H1 (cell line): ENCODE measurements around the gene JAM2. TPM values are rescaled to one million over a fixed set of nuclear protein-coding genes. Genes with fewer than 3 reads are reported as not detected.

ENCODE experiments used
- CTCF ChIA-PET: fragments of 300-600 bp; sonication (Branson Sonifier 250); formaldehyde crosslinking; loops from one replicate; lab custom pipeline; 2021; ENCODE audit not compliant: partially characterized antibody; lab: Charles Lee
- POLR2A ChIA-PET: fragments of 300-600 bp; sonication (Branson Sonifier 250); formaldehyde crosslinking; loops from one replicate; lab custom pipeline; 2021; ENCODE audit warnings: inconsistent platforms; ENCODE audit not compliant: partially characterized antibody; lab: Charles Lee
- DNase-seq, 2 experiments: peaks; one replicate each; pipeline versions ENCODE4 v3.0.0 to v3.0.0-alpha.2; 2010 to 2022; ENCODE audit warnings: low spot score in 2 of 2, low read depth in 1 of 2, mixed read lengths in 1 of 2
- FAIRE-seq: peaks from 2 replicates; lab custom pipeline; 2011; peaks lifted over from hg19 to GRCh38; lab: Jason Lieb, UNC
- H2AFZ ChIP-seq: 2 replicates; pipeline ENCODE4 v1.8.1; 2012; ENCODE audit warnings: low read length, inconsistent platforms
- H2AK5ac ChIP-seq: 2 replicates; pipeline ENCODE4 v1.6.1; 2013; ENCODE audit warnings: low read depth, low read length
- H2BK120ac ChIP-seq: replicated peaks from 2 replicates; pipeline ENCODE3; 2013; ENCODE audit warnings: low read depth, low read length, inconsistent platforms
- H2BK12ac ChIP-seq: 2 replicates; pipeline ENCODE4 v1.6.1; 2013; ENCODE audit warnings: low read depth, low read length
- H2BK15ac ChIP-seq: 2 replicates; pipeline ENCODE4 v1.6.1; 2013; ENCODE audit warnings: low read length
- H2BK20ac ChIP-seq: 2 replicates; pipeline ENCODE4 v1.6.1; 2013; ENCODE audit warnings: low read length
- H2BK5ac ChIP-seq: 2 replicates; pipeline ENCODE4 v1.6.1; 2013; ENCODE audit warnings: low read depth, low read length
- H3K14ac ChIP-seq: 2 replicates; pipeline ENCODE4 v1.6.1; 2013; ENCODE audit warnings: inconsistent platforms; ENCODE audit not compliant: insufficient read length
- H3K18ac ChIP-seq: 2 replicates; pipeline ENCODE4 v1.6.1; 2013; ENCODE audit warnings: low read length; ENCODE audit errors: extremely low read depth
- H3K23ac ChIP-seq: 2 replicates; pipeline ENCODE4 v1.6.1; 2013; ENCODE audit warnings: inconsistent platforms; ENCODE audit not compliant: insufficient read length
- H3K23me2 ChIP-seq: 2 replicates; pipeline ENCODE4 v1.6.1; 2013; ENCODE audit warnings: low read depth, low read length
- H3K27ac ChIP-seq: 2 replicates; pipeline ENCODE4 v1.6.1; 2011; ENCODE audit warnings: low read depth, low read length, inconsistent platforms
- H3K27me3 ChIP-seq, 4 experiments: replicated peaks in 1 of 4; 1 replicate in 1 of 4; 2 replicates in 3 of 4; pipeline versions ENCODE4 v1.6.1 to v1.8.1; 2011 to 2013; ENCODE audit warnings: low read length in 3 of 4, mild to moderate bottlenecking in 3 of 4, inconsistent platforms in 2 of 4, mixed read lengths in 2 of 4, moderate library complexity in 1 of 4; ENCODE audit not compliant: control insufficient read depth in 3 of 4, insufficient read depth in 3 of 4; ENCODE audit errors: extremely low read depth in 1 of 4
- H3K36me3 ChIP-seq, 4 experiments: 2 replicates each; pipeline versions ENCODE4 v1.6.1 to v1.8.1; 2011 to 2013; ENCODE audit warnings: mild to moderate bottlenecking in 4 of 4, low read length in 3 of 4, moderate library complexity in 2 of 4, control low read depth in 1 of 4, inconsistent platforms in 1 of 4; ENCODE audit not compliant: insufficient read depth in 4 of 4, control insufficient read depth in 2 of 4
- H3K4ac ChIP-seq: replicated peaks from 2 replicates; pipeline ENCODE3; 2013; ENCODE audit warnings: low read length, low read depth, mixed read lengths, inconsistent platforms; ENCODE audit not compliant: insufficient read length
- H3K4me1 ChIP-seq, 4 experiments: replicated peaks in 1 of 4; 1 replicate in 1 of 4; 2 replicates in 3 of 4; pipeline versions ENCODE4 v1.6.1 to v1.8.1; 2011 to 2013; ENCODE audit warnings: low read length in 3 of 4, inconsistent platforms in 2 of 4, mixed read lengths in 1 of 4; ENCODE audit not compliant: insufficient read depth in 4 of 4, control insufficient read depth in 3 of 4
- H3K4me2 ChIP-seq, 2 experiments: 2 replicates each; pipeline versions ENCODE4 v1.6.1 to v1.8.1; 2011 to 2013; ENCODE audit warnings: low read depth in 2 of 2, low read length in 2 of 2, control low read depth in 1 of 2, inconsistent platforms in 1 of 2, mild to moderate bottlenecking in 1 of 2; ENCODE audit not compliant: insufficient read depth in 1 of 2
- H3K4me3 ChIP-seq, 4 experiments: fragments of 200-600, 300-600 bp in 1 of 4; sonication (generic), shearing (Covaris generic), sonication (Bioruptor Twin) in 1 of 4; 2 replicates each; pipeline versions ENCODE4 v1.5.1 to v1.8.1; 2011 to 2016; ENCODE audit warnings: low read length in 4 of 4, low read depth in 3 of 4, control low read depth in 2 of 4, inconsistent platforms in 2 of 4, mild to moderate bottlenecking in 2 of 4, mixed read lengths in 1 of 4, moderate library complexity in 1 of 4; ENCODE audit not compliant: insufficient read depth in 2 of 4; ENCODE audit errors: extremely low read depth in 1 of 4
- H3K56ac ChIP-seq: replicated peaks from 2 replicates; pipeline ENCODE3; 2013; ENCODE audit warnings: low read depth, mild to moderate bottlenecking, mixed read lengths, low read length, inconsistent platforms; ENCODE audit not compliant: insufficient read length
- H3K79me1 ChIP-seq: 2 replicates; pipeline ENCODE4 v1.6.1; 2013; ENCODE audit warnings: low read depth, low read length, control low read depth
- H3K79me2 ChIP-seq, 2 experiments: 2 replicates each; pipeline versions ENCODE4 v1.6.1 to v1.8.1; 2012 to 2013; ENCODE audit warnings: low read length in 2 of 2, mild to moderate bottlenecking in 2 of 2, inconsistent platforms in 1 of 2; ENCODE audit not compliant: insufficient read depth in 2 of 2, control insufficient read depth in 1 of 2
- H3K9ac ChIP-seq, 4 experiments: replicated peaks in 1 of 4; 1 replicate in 1 of 4; 2 replicates in 3 of 4; pipeline versions ENCODE4 v1.6.1 to v1.8.1; 2011 to 2013; ENCODE audit warnings: low read depth in 3 of 4, low read length in 3 of 4, control low read depth in 2 of 4, mild to moderate bottlenecking in 2 of 4, moderate library complexity in 2 of 4, inconsistent platforms in 1 of 4; ENCODE audit errors: extremely low read depth in 1 of 4
- H3K9me3 ChIP-seq, 2 experiments: 2 replicates each; pipeline versions ENCODE4 v1.6.1 to v1.8.1; 2012 to 2013; ENCODE audit warnings: mild to moderate bottlenecking in 2 of 2, moderate library complexity in 2 of 2, control low read depth in 1 of 2, inconsistent platforms in 1 of 2, low read depth in 1 of 2, low read length in 1 of 2, mixed read lengths in 1 of 2; ENCODE audit not compliant: insufficient read depth in 2 of 2
- H4K20me1 ChIP-seq, 2 experiments: replicated peaks in 1 of 2; 2 replicates each; pipeline versions ENCODE3 to v1.8.1; 2011 to 2013; ENCODE audit warnings: inconsistent platforms in 2 of 2, low read length in 2 of 2, mild to moderate bottlenecking in 1 of 2; ENCODE audit not compliant: insufficient read depth in 2 of 2, control insufficient read depth in 1 of 2
- H4K5ac ChIP-seq: 2 replicates; pipeline ENCODE4 v1.6.1; 2013; ENCODE audit warnings: low read length, low read depth, mixed read lengths, inconsistent platforms; ENCODE audit not compliant: insufficient read length
- H4K8ac ChIP-seq: 2 replicates; pipeline ENCODE4 v1.8.0; 2013; ENCODE audit warnings: mild to moderate bottlenecking, moderate library complexity, low read length, inconsistent platforms; ENCODE audit not compliant: insufficient read depth; ENCODE audit errors: extremely low read depth
- H4K91ac ChIP-seq: replicated peaks from 2 replicates; pipeline ENCODE3; 2013; ENCODE audit warnings: low read length, mixed read lengths, inconsistent platforms; ENCODE audit not compliant: insufficient read length
- BCL11A ChIP-seq, 2 experiments: IDR thresholded peaks; one replicate each; pipeline ENCODE4 v1.6.1; 2011; ENCODE audit warnings: low read depth in 2 of 2, low read length in 2 of 2, mild to moderate bottlenecking in 2 of 2
- PHF8 ChIP-seq: fragments of 200-600 bp; sonication (generic); conservative IDR thresholded peaks from 2 replicates; pipeline ENCODE4 v1.7.1; 2012; ENCODE audit warnings: low read depth, mild to moderate bottlenecking, inconsistent platforms, low read length, moderate library complexity
- WGBS, 2 experiments: shearing (Covaris generic) in 1 of 2; methylation state at CpG; one replicate each; pipeline versions ENCODE4 v1.1.6 to v1.1.7; 2013 to 2015; ENCODE audit warnings: low lambda C conversion rate in 2 of 2, mixed read lengths in 2 of 2, inconsistent platforms in 1 of 2, low coverage in 1 of 2, missing lambda C conversion rate in 1 of 2; ENCODE audit not compliant: insufficient replicate concordance in 2 of 2, insufficient coverage in 1 of 2, insufficient read length in 1 of 2; ENCODE audit errors: extremely low coverage in 1 of 2, missing lambda C conversion rate in 1 of 2; 5-methylcytosine and 5-hydroxymethylcytosine counted together
- polyA plus RNA-seq, 7 experiments: library from polyadenylated mRNA; depleted of rRNA in 3 of 7; stranded (reverse) in 5 of 7; unstranded in 2 of 7; fragments of >200 nt in 5 of 7; fragments of 200-250 nt in 2 of 7; gene quantifications; 1 replicate in 5 of 7; 2 replicates in 1 of 7; 4 replicates in 1 of 7; pipeline versions ENCODE4 v1.2.1 to v1.2.3, GENCODE V29; 2011 to 2013; ENCODE audit warnings: missing spikeins in 2 of 7, mixed read lengths in 2 of 7
- total RNA-seq: library from RNA; stranded (reverse); fragmentation: NEBNext Ultra II Directional; extraction: Animal tissue kit (Norgen Biotek cat#: 25700); gene quantifications from 2 replicates; pipeline ENCODE4 v1.2.1, GENCODE V29; 2021
- TF ChIP-seq, protein P1 (sequence below): IDR thresholded peaks from 2 replicates; pipeline ENCODE4 v1.6.1; 2012; ENCODE audit warnings: inconsistent platforms

Gene JAM2
- total and polyA plus RNA-seq, 2 of the 8 experiments (the other 6 are each of a cell fraction or from before 2014, with no cell fraction given): 4.9 to 9.5 TPM

DNA sequence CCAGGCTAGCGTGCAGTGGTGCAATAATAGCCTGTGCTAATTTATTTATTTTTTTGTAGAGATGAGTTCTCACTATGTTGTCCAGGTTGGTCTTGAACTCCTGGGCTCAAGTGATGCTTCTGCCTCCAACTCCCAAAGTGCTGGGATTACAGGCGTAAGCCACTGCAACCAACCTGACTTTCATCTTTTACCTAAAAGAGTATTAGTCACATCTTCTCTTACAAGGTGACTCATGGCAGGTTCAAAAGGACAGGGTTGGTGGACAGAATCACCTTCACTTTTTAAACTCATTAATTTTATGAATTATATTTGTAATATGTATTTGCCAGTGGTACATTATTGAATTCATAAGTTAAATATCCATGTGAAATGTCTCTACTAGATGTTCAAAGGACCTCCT, 18.1 kb downstream of the JAM2 start:
- Histone ChIP-seq H4K5ac (no peak overlapping the region), H3K4me1 (peaks cover 0 to 3% (median 0%) of the 10 kb centered on the region in 4 experiments; a peak in 2 of 7 replicates), H4K8ac (no peak overlapping the region), H3K18ac (no peak overlapping the region; the same call in 1 of the 2 replicates), H4K91ac (no peak overlapping the region), H3K14ac (no peak overlapping the region), H2BK20ac (no peak overlapping the region), H4K20me1 (no peaks in the 10 kb centered on the region), H3K27me3 (no peaks in the 10 kb centered on the region), H2BK120ac (no peak overlapping the region), H3K4me3 (no peak overlapping the region), H3K4me2 (no peak overlapping the region), H3K23me2 (no peaks in the 10 kb centered on the region), H3K9ac (no peak overlapping the region), H2BK5ac (no peak overlapping the region), H2AFZ (no peak overlapping the region), H2AK5ac (no peak overlapping the region), H3K9me3 (no peaks in the 10 kb centered on the region), H2BK15ac (no peak overlapping the region), H3K79me2 (no peaks in the 10 kb centered on the region), H3K27ac (no peak overlapping the region), H3K4ac (no peak overlapping the region), H3K23ac (no peak overlapping the region), H3K56ac (no peak overlapping the region), H3K79me1 (no peaks in the 10 kb centered on the region), H2BK12ac (no peak overlapping the region), H3K36me3 (no peaks in the 10 kb centered on the region)
- 87% methylated on average over 2 of the region's 2 CpGs; no CpG with 5 or more reads in 1 of the 2 experiments for WGBS, 2 experiments
- CTCF ChIA-PET: no interaction called here
- DNase-seq (no peak), FAIRE-seq (no peak)
- TF ChIP-seq PHF8 (no peak), BCL11A (IDR thresholded peaks at IDR 0.05; ENCODE audit: low read depth in 2 of 2, low read length in 2 of 2) (no peak)
- TF ChIP-seq, protein P1, sequence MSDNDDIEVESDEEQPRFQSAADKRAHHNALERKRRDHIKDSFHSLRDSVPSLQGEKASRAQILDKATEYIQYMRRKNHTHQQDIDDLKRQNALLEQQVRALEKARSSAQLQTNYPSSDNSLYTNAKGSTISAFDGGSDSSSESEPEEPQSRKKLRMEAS: no peak
- POLR2A ChIA-PET: no interaction called here
